Stimulated activated CD8-positive, alpha-beta memory T cell treated with anti-CD3 and anti-CD28 coated beads, Interleukin-12 subunit alpha, Interleukin-12 subunit beta, amount 100 ng/mL, for 24 hours (primary cell): Measurements from ENCODE around the gene ADGRB2.

Experiments
- DNase-seq: peaks from one replicate; pipeline ENCODE4 v3.0.0-alpha.2; 2020; ENCODE audit errors: extremely low read depth

The ADGRB2 gene

GRCh38 chr1:31749785-31750735 lies 14.1 kb downstream of the ADGRB2 start:
- DNase-seq, result no peak

DNA sequence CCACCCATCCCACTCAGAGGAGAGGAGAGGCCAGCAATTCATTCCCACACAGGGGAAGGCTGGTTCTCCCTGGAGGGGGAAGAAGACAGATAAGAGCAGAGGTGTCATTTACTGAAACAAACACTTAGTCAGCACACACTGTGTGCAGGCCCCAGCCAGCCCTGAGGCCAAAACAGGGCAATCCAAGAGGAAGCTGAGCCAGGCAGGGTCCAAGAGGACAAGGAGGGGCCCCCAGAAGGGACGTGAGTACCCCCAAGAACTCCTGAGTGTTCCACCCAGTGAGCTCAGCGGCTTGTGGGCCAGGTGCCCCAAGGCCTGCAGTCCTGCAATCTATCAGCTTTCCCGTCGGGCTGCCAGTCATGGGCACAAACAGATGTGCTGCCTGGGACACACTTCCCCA lies 15.8 kb downstream of the ADGRB2 start:
- no peak for DNase-seq

DNA sequence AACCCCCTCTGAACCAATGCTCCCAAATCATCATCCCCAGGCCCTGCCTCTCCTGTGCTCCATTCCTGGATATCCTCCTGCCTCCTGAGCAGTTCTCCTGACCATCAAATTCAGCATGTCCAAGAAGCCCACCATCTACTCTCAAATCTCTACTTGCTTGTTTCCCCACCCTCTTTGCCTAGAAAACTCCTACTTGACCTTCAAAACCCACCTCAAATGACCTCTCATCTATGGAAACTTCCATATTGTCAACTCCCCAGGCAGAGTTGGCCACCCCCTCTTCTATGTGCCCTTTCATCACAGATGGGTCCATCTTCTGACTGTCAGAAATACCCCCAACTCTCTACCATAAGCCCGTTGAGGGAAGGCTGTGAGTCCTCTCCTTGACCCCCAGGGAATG lies 16.8 kb downstream of the ADGRB2 start:
- DNase-seq, result no peak

DNA sequence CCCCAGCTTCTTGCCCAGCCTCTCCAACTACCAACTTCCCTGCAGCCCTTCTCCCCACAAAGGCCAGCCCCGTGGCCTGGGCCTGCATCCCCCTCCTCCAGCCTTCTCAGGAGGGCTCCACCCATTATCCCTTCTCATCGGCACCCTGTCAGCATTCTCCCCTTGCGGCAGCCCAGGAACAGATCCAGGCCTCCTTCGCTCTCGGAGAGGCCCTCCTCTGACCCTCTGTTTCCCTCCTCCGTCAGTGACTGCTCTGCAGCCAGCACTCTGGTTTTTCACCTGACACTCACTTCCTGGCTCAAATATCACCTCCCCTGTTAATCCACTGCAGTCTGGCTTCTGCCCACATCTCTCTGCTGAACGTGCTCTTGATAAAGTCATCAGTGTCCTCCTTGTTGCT lies 17.5 kb downstream of the ADGRB2 start:
- no peak for DNase-seq

DNA sequence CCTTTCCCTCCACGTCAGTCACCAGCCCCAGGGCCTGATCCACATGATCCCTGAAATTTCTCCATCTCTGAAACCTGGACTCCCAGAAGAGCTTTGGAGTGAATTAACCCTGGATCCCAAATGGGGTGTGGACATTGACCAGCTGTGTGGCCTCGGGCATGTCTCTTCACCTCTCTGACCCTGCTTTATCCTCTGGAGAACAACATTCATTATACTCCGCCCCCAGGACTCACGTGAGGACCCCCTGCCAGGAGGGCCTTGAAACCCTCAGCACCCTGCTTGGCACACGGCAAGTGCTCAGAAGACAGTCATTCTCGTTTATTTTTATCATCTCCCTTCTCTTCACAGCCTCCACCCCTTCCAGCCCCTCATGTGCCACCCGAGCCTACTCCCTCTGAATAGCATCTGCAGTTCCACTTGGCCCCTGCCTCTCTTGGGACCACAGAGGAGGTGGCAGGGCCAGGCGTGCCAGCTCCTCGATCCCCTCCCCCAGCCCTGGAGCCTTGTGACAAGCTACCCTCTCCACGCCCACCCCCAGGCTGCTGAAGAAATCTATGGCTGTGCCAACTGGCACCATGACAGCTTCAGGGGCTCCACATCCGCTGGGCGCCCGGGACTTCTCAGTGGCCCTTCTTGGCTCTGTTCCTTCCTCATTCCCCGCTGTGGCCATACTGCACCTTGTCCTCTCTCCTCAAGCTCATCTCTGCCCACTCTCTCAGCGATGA lies 18.0 kb downstream of the ADGRB2 start:
- DNase-seq, result no peak

- no peak for DNase-seq
Measured at GRCh38 chr1:31745096-31745945, 18.8 kb downstream of the ADGRB2 start.

DNA sequence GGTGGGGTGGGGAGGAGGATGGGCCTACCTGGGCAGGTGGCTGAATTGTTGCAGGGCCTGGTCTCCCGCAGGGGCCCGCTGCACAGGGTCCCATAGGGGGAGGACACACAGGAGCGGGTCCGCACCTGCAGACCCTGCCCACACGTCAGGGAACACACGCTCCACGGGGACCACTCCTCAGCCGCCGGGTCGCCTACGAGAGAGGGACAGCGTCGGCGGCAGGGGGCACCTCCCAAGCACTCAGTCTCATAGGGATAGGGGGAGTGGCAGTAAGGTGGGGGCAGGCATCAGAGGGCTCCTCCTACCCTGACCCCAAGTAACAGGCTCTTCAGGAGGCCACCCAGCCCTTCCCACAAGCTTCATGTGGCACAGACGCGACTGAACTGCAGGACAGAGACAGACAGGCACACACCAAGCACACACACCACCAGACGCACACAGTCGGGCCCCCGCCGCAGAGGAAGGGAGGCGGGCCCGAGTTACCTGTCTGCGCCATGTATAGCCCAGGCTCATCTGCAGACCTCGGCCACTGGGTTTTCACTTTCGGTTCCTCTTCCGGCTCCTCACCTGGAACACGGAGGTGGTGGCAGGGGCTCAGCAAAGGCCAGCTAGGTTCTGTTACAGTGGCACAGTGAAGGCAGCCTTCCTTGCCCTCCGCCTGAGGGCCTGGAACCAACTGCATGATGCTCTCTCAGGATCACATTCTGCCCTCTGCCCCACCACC lies 19.8 kb downstream of the ADGRB2 start:
- no peak for DNase-seq

- no peak for DNase-seq
Measured at GRCh38 chr1:31742462-31743212, 21.5 kb downstream of the ADGRB2 start.

GRCh38 chr1:31739346-31739745 lies 24.8 kb downstream of the ADGRB2 start:
- no peak for DNase-seq

DNA sequence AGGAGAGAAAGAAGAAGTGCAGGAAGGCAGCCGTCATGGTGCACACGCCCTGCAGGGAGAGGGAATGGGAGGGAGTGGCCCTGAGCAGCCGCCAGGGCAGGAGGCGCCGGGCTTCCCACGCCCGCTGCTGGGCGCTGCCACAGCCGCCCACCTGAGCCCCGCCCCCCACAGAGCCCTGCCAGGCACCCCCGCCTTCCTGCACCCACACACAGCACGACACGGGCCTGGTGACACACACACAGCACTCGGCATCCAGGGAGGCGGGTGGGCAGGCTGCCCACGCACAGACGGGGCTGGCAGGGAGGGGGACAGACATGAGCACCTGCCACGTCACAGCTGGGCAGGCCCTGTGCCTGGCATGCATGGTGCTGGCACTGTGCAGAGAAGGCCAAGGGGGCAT lies 27.5 kb downstream of the ADGRB2 start:
- no peak for DNase-seq

- DNase-seq, result no peak
Measured at GRCh38 chr1:31735571-31735970, 28.6 kb downstream of the ADGRB2 start.

GRCh38 chr1:31734582-31735107 lies 29.5 kb downstream of the ADGRB2 start:
- no peak for DNase-seq

- no peak for DNase-seq
Measured at GRCh38 chr1:31733389-31734219, 30.5 kb downstream of the ADGRB2 start.

GRCh38 chr1:31732751-31733289 lies 31.3 kb downstream of the ADGRB2 start:
- DNase-seq, result no peak

DNA sequence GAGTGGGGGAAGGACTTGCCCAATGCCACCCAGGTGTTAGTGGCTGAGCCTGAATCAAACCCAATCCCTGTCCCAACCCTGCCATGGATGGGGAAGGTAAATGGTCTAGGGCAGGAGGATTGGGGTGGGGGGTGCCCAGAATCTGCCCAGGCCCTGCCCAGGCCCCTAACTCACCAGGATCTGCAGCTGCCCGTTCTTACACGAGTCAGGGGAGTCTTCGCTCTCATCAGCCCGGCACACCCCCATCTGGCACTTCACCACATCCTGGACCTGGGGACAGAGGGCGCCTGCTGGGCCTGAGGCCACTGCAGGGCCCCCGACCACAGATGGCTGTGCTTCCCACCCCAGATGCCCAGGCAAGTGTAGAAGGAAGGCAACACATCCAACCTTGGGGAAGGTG lies 31.8 kb downstream of the ADGRB2 start:
- no peak for DNase-seq

DNA sequence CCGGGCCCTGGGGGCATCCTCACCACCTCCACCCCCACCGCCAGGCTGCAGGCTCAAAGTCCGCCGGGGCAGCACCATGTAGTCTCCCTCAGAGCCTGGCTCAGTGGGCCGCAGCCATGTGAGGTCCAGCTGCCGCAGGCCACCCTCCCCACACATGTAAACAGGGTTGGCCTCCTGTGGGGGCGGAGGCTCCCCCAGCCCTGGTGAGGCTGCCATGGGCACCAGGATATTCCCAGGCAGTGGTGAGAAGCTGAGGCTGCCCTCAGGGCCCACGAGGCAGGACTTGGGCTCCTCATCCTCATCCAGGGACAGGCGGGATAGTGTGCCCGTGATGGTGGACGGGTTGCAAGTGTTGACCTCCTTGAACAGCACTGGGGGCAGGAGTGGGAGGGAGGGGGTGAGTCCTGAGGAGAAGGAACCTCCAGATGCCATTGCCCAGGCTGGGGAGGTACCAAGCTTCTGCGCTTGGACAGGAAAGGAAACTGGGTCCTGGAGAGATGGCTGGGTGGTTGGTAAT lies 33.0 kb downstream of the ADGRB2 start:
- DNase-seq, result no peak

- no peak for DNase-seq
Measured at GRCh38 chr1:31730336-31731048, 33.6 kb downstream of the ADGRB2 start.

DNA sequence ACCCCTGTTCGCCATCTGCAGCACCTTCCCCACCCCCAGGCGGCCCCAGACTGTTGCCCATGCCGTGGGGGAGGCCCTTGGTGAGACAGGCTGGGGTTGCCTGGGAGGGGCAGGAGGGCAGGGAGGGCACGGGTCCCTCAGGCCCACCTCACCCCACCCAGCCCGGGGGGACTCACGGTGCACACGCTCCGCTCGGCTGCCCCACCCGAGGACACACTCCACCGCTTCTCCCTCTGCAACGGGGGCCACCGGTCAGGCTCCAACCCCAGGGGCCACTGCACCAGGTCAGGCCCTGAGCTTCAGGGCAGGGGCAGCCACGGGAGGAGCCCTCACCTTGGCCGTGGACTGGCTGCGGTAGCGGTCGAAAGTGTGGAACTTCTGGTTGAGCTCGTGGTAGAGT lies 36.3 kb downstream of the ADGRB2 start:
- DNase-seq, result no peak
